Fibroblast of lung (primary cell): ENCODE measurements around the gene ZNF740. TPM values are rescaled to one million over a fixed set of nuclear protein-coding genes. Genes with fewer than 3 reads are reported as not detected.

Experiments used
- DNase-seq, 2 donors: peaks; one replicate each; pipeline versions ENCODE4 v3.0.0 to v3.0.0-alpha.2; 2010; ENCODE audit warnings: low read depth in 2 of 2
- H2AFZ ChIP-seq: 2 replicates; pipeline ENCODE4 v1.5.1; 2012; ENCODE audit warnings: low read length, control low read depth, inconsistent platforms
- H3K27ac ChIP-seq: 2 replicates; pipeline ENCODE4 v1.5.1; 2011; ENCODE audit warnings: low read length, control low read depth; ENCODE audit not compliant: insufficient read depth
- H3K27me3 ChIP-seq: 2 replicates; pipeline ENCODE4 v1.5.1; 2011; ENCODE audit warnings: mild to moderate bottlenecking, low read length; ENCODE audit not compliant: control insufficient read depth, insufficient read depth
- H3K36me3 ChIP-seq: 2 replicates; pipeline ENCODE4 v1.5.1; 2011; ENCODE audit warnings: low read length; ENCODE audit not compliant: control insufficient read depth, insufficient read depth
- H3K4me1 ChIP-seq: 2 replicates; pipeline ENCODE4 v1.5.1; 2011; ENCODE audit warnings: low read length; ENCODE audit not compliant: control insufficient read depth, insufficient read depth; ENCODE audit errors: extremely low read depth
- H3K4me2 ChIP-seq: 2 replicates; pipeline ENCODE4 v1.5.1; 2011; ENCODE audit warnings: low read length, control low read depth; ENCODE audit not compliant: insufficient read depth; ENCODE audit errors: extremely low read depth
- H3K4me3 ChIP-seq, 4 experiments: fragments of 200-600 bp in 1 of 4; sonication (generic) in 1 of 4; replicated peaks in 1 of 4; 2 replicates each; pipeline ENCODE4 v1.5.1; 2011 to 2016; ENCODE audit warnings: low read length in 4 of 4, low read depth in 3 of 4, mild to moderate bottlenecking in 3 of 4, control low read depth in 2 of 4, inconsistent platforms in 1 of 4, mixed read lengths in 1 of 4; ENCODE audit not compliant: insufficient read depth in 1 of 4; ENCODE audit errors: control extremely low read depth in 1 of 4
- H3K79me2 ChIP-seq: 2 replicates; pipeline ENCODE4 v1.5.1; 2012; ENCODE audit warnings: mild to moderate bottlenecking, low read length, inconsistent platforms; ENCODE audit not compliant: control insufficient read depth, insufficient read depth
- H3K9ac ChIP-seq: 2 replicates; pipeline ENCODE4 v1.5.1; 2011; ENCODE audit warnings: mild to moderate bottlenecking, low read length, control low read depth; ENCODE audit not compliant: insufficient read depth
- H3K9me3 ChIP-seq: 2 replicates; pipeline ENCODE4 v1.5.1; 2012; ENCODE audit warnings: low read depth, low read length; ENCODE audit not compliant: control insufficient read depth, insufficient read depth
- H4K20me1 ChIP-seq: 2 replicates; pipeline ENCODE4 v1.5.1; 2011; ENCODE audit warnings: low read length; ENCODE audit not compliant: control insufficient read depth, insufficient read depth; ENCODE audit errors: extremely low read depth
- CTCF ChIP-seq, 2 donors: IDR thresholded peaks in 1 of 2; conservative IDR thresholded peaks in 1 of 2; 1 replicate in 1 of 2; 2 replicates in 1 of 2; pipeline ENCODE4 v1.5.1; 2011 to 2012; ENCODE audit warnings: low read length in 2 of 2, control low read depth in 1 of 2, inconsistent platforms in 1 of 2, low read depth in 1 of 2, mild to moderate bottlenecking in 1 of 2
- EZH2 ChIP-seq: IDR thresholded peaks from 2 replicates; pipeline ENCODE4 v1.5.1; 2012; ENCODE audit warnings: low read length, control low read depth, mild to moderate bottlenecking; ENCODE audit errors: missing control alignments
- polyA plus RNA-seq, 2 donors: library from polyadenylated mRNA; depleted of rRNA in 1 of 2; stranded (reverse) in 1 of 2; unstranded in 1 of 2; fragments of >200 nt; gene quantifications; 2 replicates each; pipeline ENCODE4 v1.2.1, GENCODE V29; 2011 to 2012; ENCODE audit warnings: missing spikeins in 1 of 2
- total RNA-seq: library from RNA; depleted of rRNA; stranded (reverse); fragments of >200 nt; gene quantifications from 2 replicates; pipeline ENCODE4 v1.2.1, GENCODE V29; 2014

The ZNF740 gene
- total and polyA plus RNA-seq, 2 donors (not counting 1 experiment from before 2014, with no cell fraction given), result 10.6 to 16.8 TPM

DNA sequence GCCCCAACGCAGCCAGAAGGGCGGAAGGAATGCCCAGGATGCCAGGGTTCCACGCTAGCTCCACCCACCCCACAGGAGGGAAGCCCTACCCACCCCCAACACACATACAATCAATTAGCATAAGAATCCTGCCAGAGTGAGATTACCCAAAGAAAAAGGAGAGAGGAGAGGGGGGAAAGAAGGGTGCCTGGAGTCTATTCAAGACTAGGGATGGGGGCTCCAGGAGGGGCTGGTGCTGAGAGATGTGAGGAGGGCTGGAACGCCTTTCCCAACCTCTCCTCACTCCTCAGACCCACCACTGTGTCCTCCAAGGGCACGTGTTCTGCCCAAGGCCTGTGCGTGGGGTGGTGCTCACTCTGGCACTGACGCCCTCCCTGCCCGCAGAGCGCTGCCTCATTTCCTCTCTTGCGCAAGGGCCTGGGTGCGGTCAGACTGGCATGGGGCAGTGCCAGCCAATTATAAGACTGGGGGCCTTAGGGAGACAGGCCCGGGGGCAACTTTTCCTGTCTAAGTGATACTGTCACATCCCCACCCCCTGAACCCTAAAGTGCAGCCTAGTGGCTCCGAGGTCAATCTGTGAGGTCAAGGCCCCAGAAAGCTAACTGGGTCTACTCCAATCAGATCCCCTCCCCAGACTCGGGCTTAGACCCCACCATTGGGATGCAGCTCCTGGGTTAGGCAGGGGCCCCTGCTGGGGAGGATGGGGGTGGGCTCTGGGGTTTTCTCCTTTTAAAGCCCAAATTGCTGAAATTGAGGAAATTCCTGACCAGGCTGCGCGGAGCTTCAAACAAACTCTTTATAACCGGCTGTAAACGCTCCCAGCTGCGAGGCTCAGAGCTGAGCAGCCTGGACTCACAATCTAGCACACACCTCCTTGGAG lies 36.8 kb downstream of the ZNF740 start:
- H4K20me1 ChIP-seq, result no peaks in the 10 kb centered on the region
- peak overlapping the region; percentile 93 for H3K4me2 ChIP-seq
- peak overlapping the region; percentile 31 to 97 (median 87) for H3K4me3 ChIP-seq
- TF ChIP-seq EZH2, result no peak
- TF ChIP-seq CTCF (conservative IDR thresholded peaks at IDR 0.05 in 1 of 2, IDR thresholded peaks at IDR 0.05 in 1 of 2; ENCODE audit: low read depth in 1 of 2, low read length in 2 of 2), result no peak
- H3K36me3 ChIP-seq, result peaks cover 24% of the 10 kb centered on the region
- H3K9ac ChIP-seq, result no peak overlapping the region
- H3K9me3 ChIP-seq, result no peaks in the 10 kb centered on the region
- peaks cover 43% of the 10 kb centered on the region for H3K79me2 ChIP-seq
- DNase-seq, result peak in 1 of 2 donors; percentile 21
- no peaks in the 10 kb centered on the region for H3K27me3 ChIP-seq
- peak overlapping the region; percentile 63 for H3K27ac ChIP-seq
- no peak overlapping the region for H2AFZ ChIP-seq
- H3K4me1 ChIP-seq, result peaks cover 25% of the 10 kb centered on the region

GRCh38 chr12:53217931-53218307 lies 37.4 kb downstream of the ZNF740 start:
- H3K27me3 ChIP-seq, result no peaks in the 10 kb centered on the region
- H3K79me2 ChIP-seq, result peaks cover 43% of the 10 kb centered on the region
- no peaks in the 10 kb centered on the region for H3K9me3 ChIP-seq
- no peak overlapping the region for H3K9ac ChIP-seq
- no peak overlapping the region for H2AFZ ChIP-seq
- H3K36me3 ChIP-seq, result peaks cover 18% of the 10 kb centered on the region
- TF ChIP-seq CTCF (conservative IDR thresholded peaks at IDR 0.05 in 1 of 2, IDR thresholded peaks at IDR 0.05 in 1 of 2; ENCODE audit: low read depth in 1 of 2, low read length in 2 of 2) (no peak), EZH2 (no peak)
- H3K4me2 ChIP-seq, result peak overlapping the region; percentile 93
- peak overlapping the region; percentile 36 to 97 (median 87) for H3K4me3 ChIP-seq
- no peak for DNase-seq
- H4K20me1 ChIP-seq, result no peaks in the 10 kb centered on the region
- peaks cover 31% of the 10 kb centered on the region for H3K4me1 ChIP-seq
- peak overlapping the region; percentile 63 for H3K27ac ChIP-seq

DNA sequence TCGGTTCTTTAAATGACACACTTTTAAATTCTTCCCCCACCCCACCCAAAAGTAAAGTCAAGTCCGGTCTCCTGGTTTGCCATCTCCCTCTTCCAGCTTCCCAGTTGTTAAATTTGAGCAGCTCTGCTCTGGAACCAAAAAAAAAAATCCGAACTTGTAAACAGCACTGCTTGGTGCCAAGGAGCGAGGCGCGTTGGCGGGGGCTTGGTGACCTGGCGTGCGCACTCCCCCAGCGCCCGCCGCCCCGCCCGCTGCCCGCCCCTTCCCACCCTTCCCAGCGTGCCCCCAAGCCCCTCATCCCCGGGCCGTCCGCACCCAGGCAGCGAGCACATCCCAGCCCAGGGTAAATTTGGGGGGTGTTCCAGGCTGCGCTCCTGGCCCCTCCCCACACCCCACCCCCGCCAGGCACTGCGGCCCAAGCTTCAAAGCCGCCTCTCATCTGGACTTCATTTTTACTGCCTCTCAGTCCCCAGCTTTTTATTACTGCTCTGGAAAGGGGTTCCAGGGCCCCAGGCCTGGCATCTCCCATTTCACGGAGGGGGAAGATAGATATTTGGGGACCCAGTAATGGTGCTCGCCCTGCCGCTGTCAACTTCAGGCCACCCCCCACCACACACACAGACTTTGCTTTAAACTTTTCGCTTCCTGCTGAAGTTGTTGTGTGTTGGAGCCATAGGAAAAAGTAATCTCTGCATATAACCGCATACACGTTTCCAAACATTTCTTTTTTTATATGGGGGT lies 38.2 kb downstream of the ZNF740 start:
- peaks cover 43% of the 10 kb centered on the region for H3K79me2 ChIP-seq
- H3K27me3 ChIP-seq, result no peaks in the 10 kb centered on the region
- H3K4me2 ChIP-seq, result peak overlapping the region; percentile 93
- H3K9me3 ChIP-seq, result no peaks in the 10 kb centered on the region
- peaks cover 14% of the 10 kb centered on the region for H3K36me3 ChIP-seq
- peak overlapping the region; percentile 65 for H3K9ac ChIP-seq
- H2AFZ ChIP-seq, result no peak overlapping the region
- H4K20me1 ChIP-seq, result no peaks in the 10 kb centered on the region
- TF ChIP-seq EZH2, result no peak
- no peak for TF ChIP-seq CTCF (conservative IDR thresholded peaks at IDR 0.05 in 1 of 2, IDR thresholded peaks at IDR 0.05 in 1 of 2; ENCODE audit: low read depth in 1 of 2, low read length in 2 of 2)
- peak overlapping the region; percentile 78 for H3K27ac ChIP-seq
- H3K4me3 ChIP-seq, result peak overlapping the region; percentile 83 to 97 (median 92)
- H3K4me1 ChIP-seq, result peaks cover 34% of the 10 kb centered on the region
- peak in 1 of 2 donors; percentile 25 for DNase-seq
